Activated naive CD4-positive, alpha-beta T cell treated with anti-CD3 and anti-CD28 coated beads, Interleukin-2, amount 50 U/mL, for 72 hours (primary cell): ENCODE results near the gene HDLBP. TPM values are rescaled to one million over a fixed set of nuclear protein-coding genes. Genes with fewer than 3 reads are reported as not detected.

Experiments
- ATAC-seq, 2 donors: fragments of 150-1000 bp; cut with Tn5 transposase; 2 replicates each; pipeline ENCODE4 v1.10.0; 2021; ENCODE audit warnings: mild to moderate bottlenecking in 2 of 2, moderate library complexity in 2 of 2
- DNase-seq, 2 donors: peaks; one replicate each; pipeline ENCODE4 v3.0.0; 2021 to 2022; ENCODE audit warnings: low spot score in 2 of 2
- H3K27ac Mint-ChIP-seq, 2 donors: one replicate each; pipeline ENCODE4 v1.8.0; 2022; ENCODE audit warnings: mild to moderate bottlenecking in 2 of 2, mixed read lengths in 2 of 2
- H3K36me3 Mint-ChIP-seq, 2 donors: one replicate each; pipeline ENCODE4 v1.8.0; 2022; ENCODE audit warnings: mixed read lengths in 2 of 2
- H3K9me3 Mint-ChIP-seq, 2 donors: one replicate each; pipeline ENCODE4 v1.8.0; 2022; ENCODE audit warnings: mixed read lengths in 2 of 2
- total RNA-seq, 2 donors: library from RNA; stranded (reverse); gene quantifications; one replicate each; pipeline ENCODE4 v1.2.3, GENCODE V29; 2022

Gene HDLBP
- total RNA-seq: 100 to 1,000 TPM; 276 to 297 TPM

DNA sequence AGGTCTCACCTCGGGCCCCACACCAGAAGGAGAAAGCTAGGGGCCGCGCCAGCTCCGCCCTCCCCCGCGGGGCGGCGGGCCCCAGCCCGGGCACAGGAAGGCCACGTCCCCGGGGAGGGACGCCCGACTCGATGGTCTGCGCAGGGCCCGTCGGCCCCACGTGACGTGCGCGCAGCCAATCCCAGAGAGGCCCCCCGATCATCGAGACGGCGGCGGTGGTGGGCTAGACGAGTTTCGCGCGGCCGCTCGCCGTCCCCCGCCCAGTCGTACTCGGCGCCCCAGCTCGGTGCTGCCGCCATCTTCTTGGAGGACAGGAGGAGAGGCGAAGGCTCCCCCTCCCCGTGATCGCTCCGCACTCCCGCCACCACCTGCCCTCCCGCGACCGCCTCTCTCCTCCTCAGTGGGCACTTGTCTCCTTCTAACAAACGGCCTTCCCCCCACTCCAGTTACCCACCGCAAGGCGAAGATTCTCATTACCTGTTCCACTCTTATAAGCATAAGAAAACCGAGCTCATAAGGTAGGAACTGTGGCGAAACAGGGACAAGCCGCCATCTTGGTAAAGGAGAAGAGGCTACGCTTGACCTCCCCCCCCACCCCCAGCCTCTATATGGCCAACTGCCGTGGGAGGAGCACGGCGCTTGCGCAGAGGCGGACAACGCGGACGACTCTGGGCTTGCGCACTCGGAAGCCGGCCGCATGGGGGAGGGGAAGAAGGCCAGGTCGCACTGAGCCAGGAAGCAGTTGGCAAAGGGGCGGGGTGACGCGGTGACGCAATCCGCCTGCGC lies at the start of gene HDLBP:
TSS of gene HDLBP (minus strand) at position 580 of the 786 bp plus-strand sequence. CDS start 48,803 bp downstream, outside the sequence.
- Mint-ChIP-seq H3K9me3 (no peaks in the 10 kb centered on the region), H3K36me3 (peaks cover 27 to 29% of the 10 kb centered on the region in 2 donors)
- peak; percentile 84 to 85 for ATAC-seq

GRCh38 chr2:241364781-241365180 lies 49.3 kb upstream of the HDLBP start:
- Mint-ChIP-seq H3K36me3 (no peaks in the 10 kb centered on the region), H3K27ac (no peak overlapping the region), H3K9me3 (no peaks in the 10 kb centered on the region)
- no peak for DNase-seq
- no peak for ATAC-seq

More for the DNA sequence above, at the start of gene HDLBP:
- peak within 1 kb of the TSS; percentile 99 to 100 for H3K27ac Mint-ChIP-seq
- peak; percentile 100 for DNase-seq

DNA sequence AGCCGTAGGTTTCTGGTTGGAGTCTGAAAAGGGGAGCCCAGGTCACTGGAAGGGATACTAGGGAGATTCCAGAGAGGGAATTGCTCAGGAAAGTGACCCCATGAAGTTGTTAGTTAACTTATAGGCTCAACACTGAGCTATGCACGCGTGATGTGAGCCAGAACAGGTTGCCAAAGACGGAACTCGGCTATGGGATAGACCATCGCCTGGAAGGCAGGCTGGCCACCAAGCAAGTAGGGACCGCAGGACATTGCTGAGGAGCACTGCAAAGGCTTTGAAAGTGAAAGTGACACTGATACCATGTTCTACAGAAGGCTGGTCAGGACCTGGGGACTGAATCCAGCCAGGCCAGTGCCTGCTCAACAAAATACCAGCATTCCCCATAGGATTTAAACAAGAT lies 48.0 kb upstream of the HDLBP start:
- Mint-ChIP-seq H3K9me3 (no peaks in the 10 kb centered on the region), H3K27ac (no peak overlapping the region), H3K36me3 (no peaks in the 10 kb centered on the region)
- ATAC-seq: no peak
- DNase-seq: no peak

- no peak for ATAC-seq
- H3K27ac Mint-ChIP-seq: no peak overlapping the region
- H3K36me3 Mint-ChIP-seq: no peaks in the 10 kb centered on the region
- no peak for DNase-seq
- no peaks in the 10 kb centered on the region for H3K9me3 Mint-ChIP-seq
These were observed 44.1 kb upstream of the HDLBP start for GRCh38 chr2:241359481-241360045.

DNA sequence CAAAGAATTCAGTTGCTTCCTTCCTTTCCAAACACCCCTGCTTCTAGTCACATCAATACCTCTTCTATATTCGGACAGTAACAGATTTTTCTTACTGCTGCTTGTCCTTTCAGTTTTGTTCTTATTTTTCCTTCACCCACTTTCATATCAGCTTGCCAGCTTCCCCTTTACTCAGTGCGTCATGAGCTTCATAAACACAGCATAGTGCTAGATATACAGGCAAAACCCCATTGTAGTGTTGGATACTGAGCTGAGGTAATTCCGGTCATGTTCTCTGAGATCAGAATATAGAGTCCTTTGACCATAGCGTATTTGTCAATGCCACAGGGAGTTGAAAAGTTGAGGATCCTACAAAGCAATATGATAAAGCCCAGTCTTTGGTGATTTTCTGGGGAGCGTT lies 43.0 kb upstream of the HDLBP start:
- DNase-seq: no peak
- Mint-ChIP-seq H3K9me3 (no peaks in the 10 kb centered on the region), H3K36me3 (no peaks in the 10 kb centered on the region), H3K27ac (no peak overlapping the region)
- ATAC-seq: no peak

GRCh38 chr2:241357531-241357930 lies 42.1 kb upstream of the HDLBP start:
- H3K9me3 Mint-ChIP-seq: no peaks in the 10 kb centered on the region
- no peaks in the 10 kb centered on the region for H3K36me3 Mint-ChIP-seq
- ATAC-seq (no peak), DNase-seq (no peak)
- no peak overlapping the region for H3K27ac Mint-ChIP-seq

DNA sequence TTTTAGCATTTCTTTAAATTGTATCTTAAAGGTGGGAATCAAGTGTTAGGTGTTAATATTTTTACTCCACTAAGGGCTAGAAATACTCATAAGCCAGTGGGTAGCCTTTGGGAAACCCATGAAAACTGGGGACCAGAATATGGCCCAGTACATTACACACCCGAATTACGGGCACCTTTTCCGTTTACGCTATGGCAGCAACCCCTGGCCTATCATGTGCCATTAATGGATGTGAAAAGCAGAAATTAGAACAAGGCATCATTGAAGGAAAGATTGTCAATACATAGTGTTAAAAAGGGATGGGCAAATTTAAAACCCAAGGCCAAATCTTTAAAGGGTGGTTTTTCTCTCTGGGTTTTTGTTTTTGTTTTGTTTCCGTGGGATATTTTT lies 41.4 kb upstream of the HDLBP start:
- Mint-ChIP-seq H3K27ac (peak overlapping the region; percentile 40 to 69), H3K9me3 (no peaks in the 10 kb centered on the region), H3K36me3 (no peaks in the 10 kb centered on the region)
- no peak for DNase-seq
- ATAC-seq: no peak

DNA sequence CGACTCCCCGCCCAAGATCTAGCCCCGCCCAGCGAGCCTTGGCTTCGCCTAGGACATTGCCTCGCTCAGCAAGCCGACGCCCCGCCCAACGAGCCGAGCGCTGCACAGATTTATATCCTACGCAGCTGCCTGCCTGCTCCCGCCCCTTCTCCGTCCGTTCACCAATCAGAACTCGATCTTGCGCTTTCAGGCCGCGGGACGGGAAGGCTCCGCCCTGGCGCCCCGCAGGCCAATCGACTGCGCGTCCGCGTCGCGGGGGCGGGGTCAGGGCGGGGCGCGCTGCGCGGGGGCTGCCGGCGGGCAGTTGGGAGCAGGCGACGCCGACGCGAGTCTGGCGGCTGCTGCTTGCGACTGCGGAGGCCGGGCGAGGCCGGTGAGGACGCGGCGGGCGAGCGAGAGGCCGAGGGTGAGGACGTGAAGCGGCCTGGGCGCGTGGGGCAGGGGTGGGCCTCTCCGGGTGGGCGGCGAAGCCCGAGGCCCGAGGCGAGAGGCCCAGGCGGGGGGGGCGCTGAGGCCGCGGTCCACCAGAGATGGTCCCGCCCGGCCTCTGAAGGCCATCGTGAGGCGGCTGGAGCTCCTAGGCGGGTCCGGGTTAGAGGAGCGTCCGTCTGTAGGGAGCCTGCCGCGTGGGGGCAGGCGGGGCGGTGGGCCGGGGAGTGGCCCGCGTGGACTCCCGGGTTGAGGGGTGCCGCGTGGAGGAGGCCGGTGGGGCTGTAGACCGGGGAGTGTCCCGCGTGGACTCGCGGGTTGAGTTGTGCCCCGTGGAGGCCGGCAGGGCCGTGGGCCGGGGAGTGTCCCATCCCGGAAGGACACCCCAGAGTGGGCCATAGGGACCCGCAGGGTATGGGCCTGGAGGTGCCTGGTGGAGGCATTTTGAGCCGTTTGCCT lies 40.8 kb upstream of the HDLBP start, which contains the start of gene FARP2:
TSS of gene FARP2 (plus strand) at position 303 of the 888 bp plus-strand sequence. CDS start 16,823 bp downstream, outside the sequence.
- Mint-ChIP-seq H3K27ac (peak within 1 kb of the TSS; percentile 65 to 69), H3K9me3 (no peaks in the 10 kb centered on the region), H3K36me3 (no peaks in the 10 kb centered on the region)
- peak; percentile 90 to 92 for ATAC-seq
- peak; percentile 93 to 97 for DNase-seq

- H3K9me3 Mint-ChIP-seq: no peaks in the 10 kb centered on the region
- peak; percentile 43 to 47 for ATAC-seq
- peak overlapping the region in 1 of 2 donors; percentile 43 for H3K27ac Mint-ChIP-seq
- peak; percentile 68 to 81 for DNase-seq
- H3K36me3 Mint-ChIP-seq: peaks cover under 1 to 7% of the 10 kb centered on the region in 2 donors
These were observed 39.5 kb upstream of the HDLBP start for GRCh38 chr2:241354668-241355658.

DNA sequence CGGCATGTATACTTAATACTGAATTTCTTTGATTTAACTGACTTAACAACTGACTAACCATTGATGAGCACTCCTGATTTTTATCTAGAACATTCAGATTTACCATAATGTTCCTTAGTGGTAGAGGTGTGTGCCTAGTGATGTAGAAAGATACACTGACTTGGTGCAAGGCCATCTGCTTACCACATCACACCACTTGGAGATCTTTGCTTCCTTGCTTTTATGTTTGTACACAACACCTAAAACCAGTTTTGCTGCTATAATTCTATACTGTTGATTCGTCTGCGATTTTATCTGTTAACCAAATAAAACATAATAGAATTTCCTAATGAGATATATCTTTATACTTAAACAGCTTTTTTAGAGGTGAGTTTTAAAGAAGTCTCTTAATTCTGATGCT lies 36.8 kb upstream of the HDLBP start:
- Mint-ChIP-seq H3K9me3 (no peaks in the 10 kb centered on the region), H3K27ac (no peak overlapping the region), H3K36me3 (peaks cover 4 to 11% of the 10 kb centered on the region in 2 donors)
- DNase-seq (no peak), ATAC-seq (no peak)

- Mint-ChIP-seq H3K9me3 (no peaks in the 10 kb centered on the region), H3K36me3 (peaks cover 4 to 11% of the 10 kb centered on the region in 2 donors), H3K27ac (no peak overlapping the region)
- ATAC-seq (no peak), DNase-seq (no peak)
These were observed 36.2 kb upstream of the HDLBP start for GRCh38 chr2:241351640-241352031.

DNA sequence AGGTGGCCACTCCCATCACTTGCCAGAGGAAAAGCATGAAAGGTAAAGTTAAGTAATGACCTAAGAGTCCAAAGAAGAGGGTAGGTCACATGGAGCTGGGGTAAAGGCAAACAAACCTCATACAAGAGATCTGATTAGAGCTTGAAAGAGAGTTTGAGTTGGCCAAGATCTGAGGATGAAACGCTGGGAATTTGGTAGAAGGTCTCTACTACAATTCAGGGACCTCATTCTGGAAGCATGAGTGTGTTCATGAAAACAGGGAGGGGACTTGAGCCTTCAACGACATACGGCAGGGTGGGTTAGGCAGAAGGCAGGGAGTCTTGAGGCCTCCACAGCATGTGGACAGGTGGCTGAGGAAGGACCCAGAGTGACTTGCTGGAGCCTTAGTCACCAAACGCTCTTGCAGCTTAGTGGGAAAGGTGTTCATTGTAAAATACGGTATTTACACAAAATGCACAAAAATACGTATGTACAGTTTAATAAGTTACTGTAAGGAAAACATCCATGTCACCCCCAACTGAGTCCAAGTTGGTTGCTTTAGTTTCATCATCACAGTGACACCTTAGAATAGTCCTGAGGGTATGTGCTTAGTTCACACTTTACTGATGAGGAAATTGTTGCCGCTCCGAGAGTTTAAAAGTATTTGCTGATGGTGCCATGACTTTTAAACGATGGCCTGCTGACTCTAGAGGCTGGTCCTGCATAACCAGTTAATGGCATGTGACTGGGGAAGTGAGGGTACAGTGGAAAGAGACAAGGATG lies 35.6 kb upstream of the HDLBP start:
- Mint-ChIP-seq H3K36me3 (peaks cover 4 to 11% of the 10 kb centered on the region in 2 donors), H3K9me3 (no peaks in the 10 kb centered on the region), H3K27ac (peak overlapping the region in 1 of 2 donors; percentile 53)
- ATAC-seq (no peak), DNase-seq (no peak)

DNA sequence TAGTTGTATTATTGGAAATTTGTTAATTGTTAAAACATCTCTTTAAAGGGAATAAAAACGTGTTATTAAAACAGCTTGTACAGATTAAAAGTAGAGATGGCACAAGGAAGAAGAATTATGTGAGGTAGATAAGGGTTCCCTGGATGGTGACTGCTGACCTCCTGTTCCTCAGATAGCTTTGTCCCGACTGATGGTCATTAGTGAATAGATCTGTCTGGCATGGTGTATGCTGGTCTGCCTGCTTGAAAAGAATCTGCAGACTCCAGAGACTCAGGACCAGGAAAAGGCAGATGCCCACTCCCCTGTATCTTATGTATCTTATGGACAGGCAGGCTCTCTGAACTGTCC lies 35.0 kb upstream of the HDLBP start:
- Mint-ChIP-seq H3K27ac (peak overlapping the region in 1 of 2 donors; percentile 53), H3K36me3 (peaks cover 4 to 11% of the 10 kb centered on the region in 2 donors), H3K9me3 (no peaks in the 10 kb centered on the region)
- ATAC-seq (no peak), DNase-seq (no peak)

DNA sequence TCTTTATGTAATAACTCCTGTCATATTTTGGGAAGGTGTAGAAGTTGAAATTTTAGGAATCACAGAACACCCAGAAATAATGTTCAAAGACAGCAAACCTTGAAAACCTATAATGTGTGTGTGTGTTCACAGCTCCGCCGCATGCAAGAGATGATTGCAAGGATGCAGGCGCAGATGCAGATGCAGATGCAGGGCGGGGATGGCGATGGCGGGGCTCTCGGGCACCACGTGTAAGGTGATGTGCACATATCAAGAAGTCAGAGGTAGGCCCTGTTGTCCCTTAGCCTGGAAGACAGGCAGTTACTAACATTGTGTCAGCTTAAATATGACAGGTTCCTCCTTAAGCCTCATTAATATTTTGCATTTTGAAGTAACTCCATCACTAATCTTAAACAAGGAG lies 34.5 kb upstream of the HDLBP start:
- DNase-seq (no peak), ATAC-seq (no peak)
- Mint-ChIP-seq H3K36me3 (peaks cover 4 to 11% of the 10 kb centered on the region in 2 donors), H3K27ac (peak overlapping the region in 1 of 2 donors; percentile 81), H3K9me3 (no peaks in the 10 kb centered on the region)

DNA sequence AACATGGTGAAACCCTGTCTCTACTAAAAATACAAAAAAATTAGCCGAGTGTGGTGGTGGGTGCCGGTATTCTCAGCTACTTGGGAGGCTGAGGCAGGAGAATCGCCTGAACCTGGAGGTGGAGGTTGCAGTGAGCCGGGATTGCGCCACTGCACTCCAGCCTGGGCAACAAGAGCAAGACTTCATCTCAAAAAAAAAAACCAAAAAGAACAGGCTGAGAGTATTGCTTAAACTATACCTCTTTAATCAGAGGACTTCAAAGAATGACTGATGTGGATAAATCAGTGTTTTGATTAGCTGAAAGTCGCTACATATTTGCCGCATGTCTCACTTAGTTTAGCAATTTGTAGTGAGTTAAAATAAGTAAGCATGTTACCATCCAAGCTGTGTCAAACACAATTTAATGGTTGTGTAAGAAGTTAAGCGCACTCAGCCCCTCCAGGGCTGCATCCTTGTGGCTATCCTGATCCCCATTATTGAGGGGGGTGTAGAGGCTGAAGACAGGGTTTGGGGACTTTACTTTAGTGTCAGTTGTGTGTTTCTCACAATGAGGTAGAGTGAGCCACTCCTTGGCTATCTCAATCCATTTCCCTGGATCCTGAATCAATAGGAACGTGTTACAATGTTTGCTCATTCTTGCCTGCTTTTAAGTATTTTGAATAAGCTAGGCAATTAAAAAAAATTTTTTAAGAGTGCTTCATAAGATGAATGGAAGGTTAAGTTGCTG lies 29.6 kb upstream of the HDLBP start:
- no peak for ATAC-seq
- Mint-ChIP-seq H3K36me3 (peaks cover 11 to 18% of the 10 kb centered on the region in 2 donors), H3K27ac (no peak overlapping the region), H3K9me3 (no peaks in the 10 kb centered on the region)
- DNase-seq: no peak
